SK-N-SH (cell line): Measurements from ENCODE around the gene STRADA. TPM values are rescaled to one million over a fixed set of nuclear protein-coding genes. Genes with fewer than 3 reads are reported as not detected.

Experiments
- CTCF ChIA-PET: fragments of 300-600, 350-600 bp; formaldehyde crosslinking; extraction: SDS; loops from one replicate; lab custom pipeline; 2021; lab: Yijun Ruan, JAX
- POLR2A ChIA-PET: fragments of 350-600 bp; sonication (Branson Sonifier 250); formaldehyde crosslinking; extraction: SDS; loops from one replicate; lab custom pipeline; 2020; ENCODE audit warnings: antibody characterized with exemption, inconsistent platforms; lab: Yijun Ruan, JAX
- DNase-seq: peaks from one replicate; pipeline ENCODE4 v3.0.0; 2012
- H2AFZ ChIP-seq: fragments of 200-600 bp; sonication (generic); 2 replicates; pipeline ENCODE4 v1.8.1; 2016; ENCODE audit warnings: antibody characterized with exemption, mild to moderate bottlenecking, low read depth
- H3F3A ChIP-seq: fragments of 200-600 bp; sonication (generic); replicated peaks from 2 replicates; pipeline ENCODE3; 2016; ENCODE audit warnings: antibody characterized with exemption, mild to moderate bottlenecking; ENCODE audit not compliant: insufficient read depth
- H3K27ac ChIP-seq, 2 experiments: fragments of 200-500 bp in 1 of 2; fragments of 200-600 bp in 1 of 2; sonication (Bioruptor generic) in 1 of 2; sonication (generic), shearing (Covaris generic) in 1 of 2; 2 replicates each; pipeline versions ENCODE4 v1.5.1 to v1.6.1; 2014 to 2016; ENCODE audit warnings: low read depth in 2 of 2, inconsistent platforms in 1 of 2, low read length in 1 of 2, mild to moderate bottlenecking in 1 of 2, mixed read lengths in 1 of 2
- H3K27me3 ChIP-seq: fragments of 200-600 bp; sonication (generic), shearing (Covaris generic); 2 replicates; pipeline ENCODE4 v1.6.1; 2016; ENCODE audit warnings: mixed run types; ENCODE audit not compliant: insufficient read depth
- H3K36me3 ChIP-seq, 2 experiments: fragments of 200-500 bp in 1 of 2; fragments of 200-600 bp in 1 of 2; sonication (Bioruptor generic) in 1 of 2; sonication (generic) in 1 of 2; replicated peaks in 1 of 2; 2 replicates each; pipeline versions ENCODE3 to v1.5.1; 2014 to 2016; ENCODE audit warnings: low read length in 1 of 2, mild to moderate bottlenecking in 1 of 2; ENCODE audit not compliant: insufficient read depth in 2 of 2, control insufficient read depth in 1 of 2
- H3K4me1 ChIP-seq, 2 experiments: fragments of 200-500 bp in 1 of 2; fragments of 200-600 bp in 1 of 2; sonication (Bioruptor generic) in 1 of 2; sonication (generic), shearing (Covaris generic) in 1 of 2; 2 replicates each; pipeline versions ENCODE4 v1.5.1 to v1.6.1; 2014 to 2016; ENCODE audit warnings: low read depth in 1 of 2, low read length in 1 of 2, mixed run types in 1 of 2; ENCODE audit not compliant: insufficient read depth in 2 of 2, control insufficient read depth in 1 of 2
- H3K4me2 ChIP-seq: fragments of 200-600 bp; sonication (generic), shearing (Covaris generic); 2 replicates; pipeline ENCODE4 v1.6.1; 2017; ENCODE audit warnings: mixed run types
- H3K4me3 ChIP-seq, 2 experiments: fragments of 200-500 bp in 1 of 2; fragments of 200-600 bp in 1 of 2; sonication (Bioruptor generic) in 1 of 2; sonication (generic), shearing (Covaris generic) in 1 of 2; 2 replicates each; pipeline versions ENCODE4 v1.5.1 to v1.8.1; 2014 to 2016; ENCODE audit warnings: low read depth in 2 of 2, inconsistent platforms in 1 of 2, low read length in 1 of 2, mild to moderate bottlenecking in 1 of 2, mixed read lengths in 1 of 2, moderate library complexity in 1 of 2
- H3K79me2 ChIP-seq: fragments of 200-600 bp; sonication (generic); 2 replicates; pipeline ENCODE4 v1.8.1; 2017; ENCODE audit warnings: mild to moderate bottlenecking; ENCODE audit not compliant: insufficient read depth
- H3K9ac ChIP-seq: fragments of 200-600 bp; sonication (generic); 2 replicates; pipeline ENCODE4 v1.6.1; 2017; ENCODE audit warnings: mixed run types
- H3K9me2 ChIP-seq: fragments of 200-600 bp; sonication (generic); 2 replicates; pipeline ENCODE4 v1.6.1; 2017; ENCODE audit warnings: mixed run types
- H3K9me3 ChIP-seq: fragments of 200-600 bp; sonication (generic); 2 replicates; pipeline ENCODE4 v1.6.1; 2017; ENCODE audit warnings: mixed run types, mild to moderate bottlenecking, moderate library complexity
- H4K20me1 ChIP-seq: fragments of 200-600 bp; sonication (generic); 2 replicates; pipeline ENCODE4 v1.6.1; 2017; ENCODE audit warnings: mild to moderate bottlenecking, mixed run types; ENCODE audit not compliant: insufficient read depth
- CHD2 ChIP-seq: fragments of 150-350 bp; IDR thresholded peaks from 2 replicates; pipeline ENCODE4 v1.6.1; 2018; ENCODE audit warnings: low read length; ENCODE audit not compliant: partially characterized antibody
- CTCF ChIP-seq: fragments of 200-600 bp; sonication (generic); IDR thresholded peaks from 2 replicates; pipeline ENCODE4 v1.6.1; 2017; ENCODE audit warnings: antibody characterized with exemption, mild to moderate bottlenecking, moderate library complexity
- FOSL2 ChIP-seq: IDR thresholded peaks from 2 replicates; pipeline ENCODE4 v1.4.0; 2012; ENCODE audit warnings: low read depth, mild to moderate bottlenecking, moderate library complexity, borderline replicate concordance
- FOXJ3 ChIP-seq: sonication (generic); formaldehyde crosslinking; IDR thresholded peaks from 2 replicates; pipeline ENCODE4 v1.5.1; 2020; ENCODE audit warnings: mild to moderate bottlenecking, missing genetic modification reagents
- FOXM1 ChIP-seq: IDR thresholded peaks from 2 replicates; pipeline ENCODE4 v1.4.0; 2012; ENCODE audit warnings: low read depth, mild to moderate bottlenecking
- GATA2 ChIP-seq: sonication (generic); formaldehyde crosslinking; IDR thresholded peaks from 2 replicates; pipeline ENCODE4 v1.5.0; 2020; ENCODE audit warnings: mild to moderate bottlenecking, missing genetic modification reagents
- JUND ChIP-seq: IDR thresholded peaks from 2 replicates; pipeline ENCODE4 v1.4.0; 2012
- PBX3 ChIP-seq: IDR thresholded peaks from 2 replicates; pipeline ENCODE4; 2012
- RAD21 ChIP-seq: IDR thresholded peaks from 2 replicates; pipeline ENCODE4 v1.6.1; 2012; ENCODE audit warnings: mild to moderate bottlenecking, low read length
- REST ChIP-seq: IDR thresholded peaks from 2 replicates; pipeline ENCODE4 v1.6.1; 2012; ENCODE audit warnings: mild to moderate bottlenecking, low read depth, low read length, moderate library complexity
- RXRA ChIP-seq: IDR thresholded peaks from 2 replicates; pipeline ENCODE4 v1.4.0; 2012; ENCODE audit warnings: low read depth, mild to moderate bottlenecking, borderline replicate concordance
- SIN3A ChIP-seq: IDR thresholded peaks from 2 replicates; pipeline ENCODE4 v1.6.1; 2012; ENCODE audit warnings: low read depth, mild to moderate bottlenecking, low read length, moderate library complexity, borderline replicate concordance
- SMC3 ChIP-seq: IDR thresholded peaks from 2 replicates; pipeline ENCODE4 v1.6.1; 2012; ENCODE audit warnings: low read depth, low read length, improper control_type of control experiment
- TCF12 ChIP-seq: IDR thresholded peaks from 2 replicates; pipeline ENCODE4 v1.4.0; 2012
- YY1 ChIP-seq: IDR thresholded peaks from 2 replicates; pipeline ENCODE4 v1.4.0; 2012; ENCODE audit warnings: low read depth, mild to moderate bottlenecking
- ZBTB33 ChIP-seq: IDR thresholded peaks from 2 replicates; pipeline ENCODE4 v1.4.0; 2012; ENCODE audit warnings: low read depth, borderline replicate concordance
- WGBS: methylation state at CpG from one replicate; pipeline ENCODE4 v1.1.6; 2017; ENCODE audit warnings: low lambda C conversion rate; 5-methylcytosine and 5-hydroxymethylcytosine counted together
- polyA plus RNA-seq, 3 experiments: library from polyadenylated mRNA; depleted of rRNA; stranded (reverse); fragments of >200 nt; gene quantifications; 2 replicates each; pipeline ENCODE4 v1.2.3, GENCODE V29; 2012

The STRADA gene
- polyA plus RNA-seq, 1 of the 3 experiments (the other 2 are of a cell fraction) = 37.3 TPM

GRCh38 chr17:63698381-63698885, 43.2 kb downstream of the STRADA start (continued):
- no peak for TF ChIP-seq GATA2 (CRISPR knock-in tag)
- no peak for TF ChIP-seq RXRA
- TF ChIP-seq, all 33 proteins: peak for 0

- H2AFZ ChIP-seq = no peak overlapping the region
- peak; percentile 66 for TF ChIP-seq CTCF
- TF ChIP-seq SIN3A = no peak; the same call in 1 of the 2 replicates
- TF ChIP-seq TCF12 = no peak
- peak; percentile 26; the same call in 1 of the 2 replicates for TF ChIP-seq RAD21
- no peak for TF ChIP-seq ZBTB33
- TF ChIP-seq PBX3 = no peak
- TF ChIP-seq YY1 = no peak
- no peak for TF ChIP-seq REST
- TF ChIP-seq JUND = no peak
- no peak for TF ChIP-seq FOXJ3 (CRISPR knock-in tag)
- TF ChIP-seq SMC3 = peak; percentile 15; the same call in 1 of the 2 replicates
- no peak for TF ChIP-seq FOSL2
- no peak for TF ChIP-seq CHD2
- TF ChIP-seq FOXM1 = no peak
- TF ChIP-seq RXRA = no peak
- DNase-seq = peak; percentile 71
- WGBS = 90% methylated on average over 22 of the region's 22 CpGs
- H4K20me1 ChIP-seq = peaks cover 11% of the 10 kb centered on the region
- CTCF ChIA-PET = interaction anchor here (0.7 to 14.8 kb wide), 29 partner anchors 9 to 272 kb away, joined by 3 to 233 read pairs (median 3); partner anchors contain the start of gene MAP3K3
- H3K27me3 ChIP-seq = no peaks in the 10 kb centered on the region
- no peaks in the 10 kb centered on the region for H3K9me3 ChIP-seq
- H3K4me2 ChIP-seq = peak overlapping the region; percentile 99; the same call in 1 of the 2 replicates
- POLR2A ChIA-PET = interaction anchor here (0.9 to 5.1 kb wide), 9 partner anchors 10 to 255 kb away, joined by 3 to 36 read pairs (median 3); partner anchors contain the start of genes CCDC47, DDX42 and MAP3K3
- H3K4me3 ChIP-seq = no peak overlapping the region; a peak in 1 of 4 replicates
- no peaks in the 10 kb centered on the region for H3K9me2 ChIP-seq
- peaks cover 25% of the 10 kb centered on the region for H3K79me2 ChIP-seq
- peaks cover 8 to 30% of the 10 kb centered on the region in 2 experiments for H3K36me3 ChIP-seq
- peak overlapping the region; percentile 25 to 98; a peak in 3 of 4 replicates for H3K27ac ChIP-seq
- H3K4me1 ChIP-seq = peaks cover 9 to 72% of the 10 kb centered on the region in 2 experiments; a peak in 3 of 4 replicates
- H3F3A ChIP-seq = peaks cover 51% of the 10 kb centered on the region
- no peak overlapping the region for H3K9ac ChIP-seq
Observed at GRCh38 chr17:63697341-63698286, 44.0 kb downstream of the STRADA start.
